NCI-H146 (cell line): ENCODE measurements around the gene SYT8.
A peak's percentile ranks its signal among the peaks of the same experiment; 100 is the strongest.

Experiments
- DNase-seq: peaks from one replicate; lab custom pipeline; 2025; lab: John Stamatoyannopoulos, UW

The SYT8 gene

DNA sequence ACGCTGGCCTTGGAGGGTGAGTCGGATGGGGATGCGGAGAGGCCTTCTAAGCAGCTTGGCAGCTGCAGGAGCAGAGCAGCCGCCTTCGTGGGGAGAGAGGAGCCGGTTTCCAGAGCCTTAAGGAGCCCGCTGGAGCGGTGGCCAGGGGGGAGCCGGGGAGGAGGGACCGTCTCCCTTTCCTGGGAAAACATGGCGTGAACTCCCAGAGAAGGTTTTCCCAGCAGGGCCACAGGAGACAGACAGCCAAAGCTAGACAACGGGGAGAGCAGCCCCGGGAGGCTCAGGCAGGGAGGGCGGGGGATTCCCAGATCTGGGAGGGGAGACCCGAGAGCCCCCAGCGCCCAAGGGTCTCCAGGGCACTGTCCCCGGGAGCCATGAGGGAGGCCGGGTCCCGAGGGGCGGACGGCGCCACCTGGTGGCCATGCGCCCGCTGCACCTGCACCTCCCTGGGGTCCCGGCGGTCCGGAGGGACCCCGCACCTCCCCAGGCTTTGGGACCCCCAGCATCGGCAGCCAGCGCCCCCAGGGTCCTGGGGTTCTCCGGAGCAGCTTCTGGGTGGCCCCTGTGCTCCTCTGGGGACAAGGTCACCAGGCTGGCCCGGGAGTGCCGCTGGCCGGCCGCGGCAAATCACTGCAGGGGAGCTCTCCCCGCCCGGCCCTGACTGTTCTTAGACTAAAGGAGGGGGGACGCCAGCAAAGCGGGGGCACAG lies 2.4 kb upstream of the SYT8 start:
- DNase-seq, result no peak

DNA sequence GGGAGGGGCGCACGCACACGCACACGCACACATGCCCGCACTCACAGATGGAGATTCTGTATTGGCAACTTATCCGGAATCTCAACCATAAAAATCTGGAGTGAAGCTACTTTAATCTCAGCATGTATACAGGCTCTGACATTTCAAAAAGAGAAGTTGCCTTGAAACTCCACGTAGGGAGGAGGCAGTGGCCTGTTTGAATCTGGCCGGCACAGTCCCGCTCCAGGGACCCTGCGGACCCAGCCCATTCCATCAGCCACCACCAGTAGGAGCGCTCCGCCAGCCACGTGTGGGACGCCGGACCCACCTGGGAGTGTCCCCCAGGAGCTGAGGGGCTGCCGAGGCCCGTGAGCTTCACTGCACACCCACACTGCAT lies 1.9 kb upstream of the SYT8 start:
- no peak for DNase-seq

- DNase-seq, result no peak
These were observed 654 bp upstream of the SYT8 start for GRCh38 chr11:1834062-1834610.

- DNase-seq, result no peak
These were observed 851 bp downstream of the SYT8 start for GRCh38 chr11:1835671-1836010.

DNA sequence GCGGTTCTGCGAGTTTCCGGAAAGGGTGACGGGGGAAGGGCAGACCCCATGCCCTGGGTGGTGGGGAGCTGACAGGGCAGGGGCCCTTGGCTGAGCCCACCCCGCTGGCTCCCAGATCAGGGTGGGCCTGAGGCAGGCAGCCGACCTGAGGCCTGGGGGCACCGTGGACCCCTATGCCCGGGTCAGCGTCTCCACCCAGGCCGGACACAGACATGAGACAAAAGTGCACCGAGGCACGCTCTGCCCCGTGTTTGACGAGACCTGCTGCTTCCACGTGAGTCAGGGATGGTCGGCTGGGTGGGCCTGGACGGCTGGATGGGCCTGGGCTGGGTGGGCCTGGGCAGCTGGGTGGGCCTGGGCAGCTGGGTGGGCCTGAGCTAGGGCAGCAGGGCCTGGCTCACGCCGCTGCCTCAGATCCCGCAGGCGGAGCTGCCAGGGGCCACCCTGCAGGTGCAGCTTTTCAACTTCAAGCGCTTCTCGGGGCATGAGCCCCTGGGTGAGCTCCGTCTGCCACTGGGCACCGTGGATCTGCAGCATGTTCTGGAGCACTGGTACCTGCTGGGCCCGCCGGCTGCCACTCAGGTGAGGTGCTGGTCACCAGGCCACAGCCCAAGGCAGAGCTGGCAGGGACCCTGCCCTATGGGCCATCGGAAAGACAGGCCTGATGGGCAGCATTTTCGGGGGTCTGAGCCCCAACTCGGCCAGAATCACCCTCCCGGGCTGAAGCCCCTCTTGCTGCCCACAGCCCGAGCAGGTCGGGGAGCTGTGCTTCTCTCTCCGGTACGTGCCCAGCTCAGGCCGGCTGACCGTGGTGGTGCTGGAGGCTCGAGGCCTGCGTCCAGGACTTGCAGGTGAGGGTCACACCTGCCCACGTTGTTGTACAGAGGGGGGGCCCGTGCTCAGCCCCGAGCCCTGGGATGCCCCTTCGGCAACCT lies 1.5 kb downstream of the SYT8 start:
- DNase-seq, result no peak

DNA sequence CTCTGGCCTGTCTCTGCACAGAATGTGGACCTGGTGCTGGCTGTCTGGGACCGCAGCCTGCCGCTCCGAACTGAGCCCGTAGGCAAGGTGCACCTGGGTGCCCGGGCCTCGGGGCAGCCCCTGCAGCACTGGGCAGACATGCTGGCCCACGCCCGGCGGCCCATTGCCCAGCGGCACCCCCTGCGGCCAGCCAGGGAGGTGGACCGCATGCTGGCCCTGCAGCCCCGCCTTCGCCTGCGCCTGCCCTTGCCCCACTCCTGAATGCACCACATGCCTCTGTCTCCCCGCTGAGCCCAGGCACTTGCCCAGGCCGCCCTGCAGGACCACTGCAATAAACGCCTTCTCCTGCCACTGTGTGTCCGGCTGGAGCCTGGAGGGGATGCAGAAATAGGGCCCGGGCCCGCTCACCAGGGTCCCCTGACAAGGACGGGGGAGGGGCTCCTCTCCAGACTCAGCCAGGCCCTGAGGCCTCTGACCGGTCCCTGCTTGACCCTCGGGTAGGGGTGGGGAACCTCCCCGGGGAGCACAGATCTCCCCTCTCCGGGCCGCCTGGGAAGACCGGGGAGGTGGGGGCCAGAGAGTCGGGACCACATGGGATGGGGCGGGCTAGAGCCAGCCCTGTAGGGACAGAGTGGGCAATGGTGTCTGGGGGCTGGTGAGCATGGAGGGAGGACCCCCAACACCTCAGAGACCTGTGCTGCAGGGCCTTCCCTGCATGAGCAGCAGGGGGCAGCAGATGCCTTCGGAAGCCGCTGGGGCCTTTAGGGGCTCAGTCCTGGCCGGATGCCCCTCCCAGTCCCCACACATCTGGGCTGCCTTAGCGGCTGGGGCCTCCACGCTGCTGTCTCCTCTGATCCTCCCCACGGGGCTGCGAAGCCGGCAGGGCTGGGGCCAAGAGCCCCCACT lies 2.6 kb downstream of the SYT8 start:
- DNase-seq, result no peak

DNA sequence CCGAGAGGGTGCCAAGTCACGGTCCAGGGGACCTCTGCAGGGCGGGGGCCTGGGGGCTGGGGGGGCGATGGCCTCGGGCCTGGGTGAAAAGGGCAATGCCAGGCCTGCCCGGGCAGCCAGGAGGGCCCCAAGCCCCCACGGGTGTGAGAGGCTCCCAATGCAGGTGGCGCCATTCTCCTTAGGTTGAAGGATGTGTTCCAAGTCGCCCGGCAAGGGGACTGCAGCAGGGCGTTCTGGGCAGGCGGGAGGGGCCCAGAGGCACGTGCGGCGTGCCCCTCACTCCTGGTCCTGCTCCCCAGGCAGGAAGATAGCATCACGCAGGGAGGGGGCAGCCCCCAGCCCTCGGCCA lies 3.3 kb downstream of the SYT8 start:
- DNase-seq, result no peak

- no peak for DNase-seq
These were observed 3.8 kb downstream of the SYT8 start, which contains the start of gene TNNI2 for GRCh38 chr11:1838426-1839144. TNNI2 (plus strand) TSS chr11:1838981; CDS start chr11:1839697, 716 bp downstream.

- DNase-seq, result no peak
These were observed 4.6 kb downstream of the SYT8 start for GRCh38 chr11:1839204-1839923.

GRCh38 chr11:1839924-1840779 lies 5.4 kb downstream of the SYT8 start:
- DNase-seq, result no peak

- no peak for DNase-seq
These were observed 6.1 kb downstream of the SYT8 start for GRCh38 chr11:1840780-1841480.

DNA sequence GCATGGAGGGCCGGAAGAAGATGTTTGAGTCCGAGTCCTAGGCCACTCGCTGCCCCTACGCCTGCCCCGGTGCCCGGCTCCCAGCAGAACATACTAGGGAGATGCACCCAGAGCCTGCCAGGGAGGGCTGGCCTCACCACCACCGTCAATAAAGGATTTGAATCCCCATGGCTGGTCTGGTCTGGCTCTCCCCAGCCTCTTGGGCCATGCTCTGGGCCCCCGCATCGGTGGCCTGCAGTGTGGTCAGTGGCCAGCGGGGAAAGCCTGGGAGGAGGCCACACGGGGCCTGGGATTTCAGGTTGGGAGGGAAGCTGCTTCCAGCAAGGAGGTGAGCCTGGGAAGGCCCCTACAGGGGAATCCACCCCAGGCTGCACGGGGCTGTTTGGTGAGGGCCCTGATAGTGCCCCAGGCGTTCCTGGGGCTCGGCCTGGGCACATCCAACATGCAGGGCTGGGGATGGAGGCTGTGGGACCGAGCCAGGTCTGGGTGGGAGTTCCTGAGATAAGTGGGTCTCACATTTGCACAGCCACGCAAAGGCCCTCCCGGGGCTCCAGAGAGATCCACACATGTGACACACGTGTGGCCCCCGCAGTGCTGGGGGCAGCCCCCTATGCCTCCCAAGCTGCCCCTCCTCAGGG lies 6.8 kb downstream of the SYT8 start:
- DNase-seq, result no peak

DNA sequence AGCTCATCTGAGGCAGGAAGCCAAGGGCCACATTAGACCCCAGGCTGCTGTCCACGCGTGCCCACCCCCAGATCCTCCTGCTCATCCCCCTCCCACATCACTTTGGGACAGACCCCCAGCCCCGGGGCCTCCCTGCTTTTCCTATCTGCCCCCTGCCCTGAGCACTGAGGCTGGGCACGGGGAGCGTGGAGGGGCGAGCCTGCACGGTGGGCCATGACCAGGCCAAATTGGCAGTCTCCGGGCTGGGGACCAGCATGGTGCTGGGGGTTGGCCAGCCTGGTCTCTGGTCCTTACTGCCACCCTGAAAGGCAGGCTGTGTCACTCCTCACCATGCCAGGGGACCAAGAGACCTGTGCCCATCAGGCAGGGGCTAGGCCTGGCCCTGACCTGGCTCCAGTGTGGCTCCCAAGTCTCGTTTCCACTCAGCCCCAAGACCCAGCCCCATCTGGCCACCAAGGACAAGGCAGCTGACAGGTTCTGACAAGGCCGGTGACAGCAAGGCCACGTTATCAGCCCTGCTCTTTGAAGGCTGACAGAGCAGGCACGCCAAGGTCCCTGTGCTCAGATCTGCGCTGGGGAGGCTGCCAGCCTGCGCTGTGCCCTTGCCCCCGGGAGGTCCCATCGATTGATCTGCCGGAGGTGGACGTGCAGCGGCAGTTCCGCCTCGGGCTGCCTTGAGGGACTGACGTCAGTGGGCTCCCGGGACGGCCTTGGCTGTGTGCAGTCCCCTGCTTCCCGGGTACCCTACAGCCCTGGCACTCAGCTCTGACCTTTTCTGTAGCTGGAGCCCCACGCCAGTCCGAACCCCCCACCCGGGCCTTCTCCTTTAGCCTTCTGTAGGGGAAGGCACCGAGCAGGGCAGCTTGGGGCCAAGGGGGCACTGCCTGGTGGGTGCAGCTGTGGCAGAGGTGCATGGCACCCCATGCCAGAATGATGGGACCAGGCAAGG lies 7.6 kb downstream of the SYT8 start:
- DNase-seq, result peak; percentile 37

DNA sequence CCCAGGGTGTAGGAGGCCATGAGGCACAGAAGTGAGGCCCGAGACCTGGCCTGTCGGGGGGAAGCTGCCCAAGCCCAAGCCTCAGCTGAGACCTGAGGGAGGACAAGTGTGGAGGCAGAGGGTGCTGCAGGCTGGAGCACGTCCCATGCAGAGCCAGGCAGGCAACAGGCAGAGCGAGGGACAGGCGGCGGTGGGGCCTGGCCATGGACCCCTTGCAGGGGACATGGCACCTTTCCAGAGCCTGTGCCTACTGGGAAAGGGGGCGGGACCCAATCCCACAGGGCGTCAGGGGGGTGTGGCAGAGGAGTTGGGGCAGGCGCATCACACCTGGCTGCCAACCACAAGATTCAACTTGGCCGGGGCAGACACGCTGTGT lies 8.3 kb downstream of the SYT8 start:
- no peak for DNase-seq

DNA sequence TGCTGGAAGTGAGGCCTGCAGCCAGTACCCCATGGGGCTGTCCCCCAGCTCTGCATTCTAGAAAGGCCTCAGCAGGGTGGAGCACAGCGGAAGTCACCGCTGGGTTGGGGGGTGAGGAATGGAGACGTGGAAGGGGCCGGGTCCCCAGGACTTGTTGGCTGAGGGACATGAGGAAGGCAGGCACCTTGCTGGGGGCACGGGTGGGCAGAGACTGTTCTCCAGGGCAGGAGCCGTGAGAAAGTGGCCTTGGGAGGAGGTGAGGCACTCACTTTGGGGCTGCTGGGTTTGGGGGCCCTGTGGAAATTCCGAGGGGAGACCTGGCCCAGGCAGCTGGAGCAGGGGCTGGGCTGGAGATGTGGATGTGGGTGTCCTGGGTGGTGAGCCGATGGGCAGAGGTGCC lies 9.0 kb downstream of the SYT8 start:
- no peak for DNase-seq

DNA sequence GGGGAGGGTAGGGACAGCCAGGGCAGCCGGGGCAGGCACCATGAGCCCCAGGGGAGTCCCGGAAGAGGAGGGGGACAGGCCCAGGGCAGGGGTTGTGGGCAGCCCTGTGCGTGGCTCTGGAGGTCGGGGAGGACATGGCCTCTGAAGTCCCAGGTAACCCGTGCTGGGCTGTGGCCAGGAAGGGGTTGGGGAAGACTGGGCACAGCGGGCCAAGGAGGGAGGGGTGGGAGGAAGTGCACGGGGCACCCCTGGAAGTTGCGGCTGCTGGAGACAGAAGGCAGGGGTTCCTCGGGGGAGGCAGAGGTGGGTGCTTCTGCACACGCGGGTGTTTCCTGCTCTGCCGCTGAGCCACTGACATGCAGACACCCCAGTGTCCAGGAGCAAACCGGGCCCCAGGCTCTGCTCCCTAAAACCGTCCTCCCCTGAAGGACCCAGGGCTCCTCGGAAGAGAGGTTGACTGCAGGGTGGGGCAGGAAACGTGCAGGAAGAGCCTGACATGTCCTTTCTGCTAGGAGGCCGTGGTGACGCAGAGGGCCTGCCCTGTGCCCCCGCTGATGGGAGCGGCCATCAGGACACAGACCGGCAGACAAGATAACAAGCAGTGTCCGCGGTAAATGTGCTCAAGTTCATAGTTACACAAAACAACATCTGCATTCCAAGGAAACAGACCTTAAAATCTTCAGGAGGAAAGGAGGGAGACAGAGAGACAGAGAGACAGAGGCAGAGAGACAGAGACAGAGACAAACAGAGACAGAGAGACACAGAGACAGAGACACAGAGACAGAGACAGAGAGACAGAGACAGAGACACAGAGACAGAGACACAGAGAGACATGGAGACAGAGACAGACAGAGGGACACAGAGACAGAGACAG lies 9.7 kb downstream of the SYT8 start:
- no peak for DNase-seq

- no peak for DNase-seq
These were observed 10.3 kb downstream of the SYT8 start for GRCh38 chr11:1845095-1845429.
